ENCODE measurements around the gene BDKRB1. TPM values are rescaled to one million over a fixed set of nuclear protein-coding genes. Genes with fewer than 3 reads are reported as not detected.

Gene BDKRB1
- polyA plus RNA-seq, 3 donors, result not detected

DNA sequence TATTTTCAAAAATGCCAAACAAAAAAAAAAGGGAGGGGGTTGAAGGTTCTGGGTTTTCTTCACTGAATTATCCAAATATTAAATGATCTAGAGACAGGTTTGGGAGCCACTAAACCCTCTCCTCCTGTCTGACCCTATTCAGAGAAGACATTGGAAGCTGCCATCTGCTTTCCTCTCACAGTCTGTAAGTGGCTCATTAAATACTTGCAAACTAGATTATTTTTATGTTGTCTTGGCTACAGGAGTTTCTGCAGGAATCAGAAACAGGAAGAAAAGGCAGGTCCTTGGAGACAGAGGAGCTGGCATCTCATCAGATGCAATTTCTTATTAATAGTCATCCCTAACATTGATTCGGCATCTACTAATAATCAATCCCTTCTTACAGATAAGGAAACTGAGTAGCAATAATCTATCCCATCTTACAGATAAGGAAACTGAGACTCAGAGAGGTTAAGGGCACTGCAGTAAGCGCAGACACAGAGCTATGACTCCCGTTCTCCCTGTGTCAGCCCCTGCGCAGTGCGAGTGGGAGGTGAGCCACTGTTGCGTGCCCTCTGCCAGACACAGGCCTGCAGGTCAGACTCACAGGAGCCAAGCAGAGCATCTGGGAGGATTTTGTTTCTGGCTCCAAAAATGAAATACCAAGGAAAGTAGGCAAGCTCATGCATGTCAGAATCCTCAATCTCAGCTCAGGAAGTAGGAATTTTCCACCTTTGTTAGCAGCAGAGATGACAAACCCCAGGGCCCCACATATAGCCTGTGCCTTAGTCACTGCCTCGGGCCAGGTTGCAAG, 40.4 kb upstream of the BDKRB1 start:
- TF ChIP-seq CTCF (IDR thresholded peaks at IDR 0.05), result no peak
- Histone ChIP-seq H3K9ac (ENCODE audit: insufficient read depth, low read length, poor library complexity, severe bottlenecking) (no peak overlapping the region), H3K9me3 (replicated peaks in 1 of 2; ENCODE audit: control insufficient read depth in 1 of 2, insufficient read depth in 1 of 2, low read length in 2 of 2) (peaks cover 0 to 9% of the 10 kb centered on the region in 2 donors), H3K27ac (ENCODE audit: low read depth in 1 of 2, low read length in 2 of 2) (no peak overlapping the region), H3K79me2 (ENCODE audit: insufficient read depth, low read length) (no peaks in the 10 kb centered on the region), H2AFZ (ENCODE audit: insufficient read depth, low read depth, low read length, poor library complexity, severe bottlenecking) (no peak overlapping the region), H3K27me3 (ENCODE audit: control insufficient read depth in 2 of 2, insufficient read depth in 2 of 2, low read length in 2 of 2) (no peaks in the 10 kb centered on the region), H3K4me1 (ENCODE audit: control insufficient read depth in 1 of 2, insufficient read depth in 2 of 2, low read length in 2 of 2) (no peaks in the 10 kb centered on the region), H4K20me1 (ENCODE audit: insufficient read depth, low read length) (no peaks in the 10 kb centered on the region), H3K4me3 (replicated peaks in 1 of 3; ENCODE audit: low read depth in 2 of 3, low read length in 3 of 3) (no peak overlapping the region), H3K36me3 (replicated peaks in 1 of 2; ENCODE audit: control insufficient read depth in 1 of 2, insufficient read depth in 2 of 2, low read length in 2 of 2) (no peaks in the 10 kb centered on the region), H3K4me2 (replicated peaks; ENCODE audit: extremely low read depth, low read length, poor library complexity, severe bottlenecking) (no peak overlapping the region)
- Mint-ChIP-seq H3K27ac (peak overlapping the region in 1 of 7 donors; percentile 45), H3K4me1 (peaks cover 1% of the 10 kb centered on the region), H3K4me3 (no peak overlapping the region), H3K36me3 (no peaks in the 10 kb centered on the region), H3K27me3 (ENCODE audit: low read depth in 3 of 3) (peaks cover 2 to 6% (median 5%) of the 10 kb centered on the region in 3 donors), H3K9me3 (peaks cover 0 to 22% (median 15%) of the 10 kb centered on the region in 7 donors)
- no peak for DNase-seq
- intact Hi-C loops (cut with micrococcal nuclease), result no loop called here
- 100% methylated on average over 4 of the region's 7 CpGs for WGBS (ENCODE audit: insufficient coverage)

DNA sequence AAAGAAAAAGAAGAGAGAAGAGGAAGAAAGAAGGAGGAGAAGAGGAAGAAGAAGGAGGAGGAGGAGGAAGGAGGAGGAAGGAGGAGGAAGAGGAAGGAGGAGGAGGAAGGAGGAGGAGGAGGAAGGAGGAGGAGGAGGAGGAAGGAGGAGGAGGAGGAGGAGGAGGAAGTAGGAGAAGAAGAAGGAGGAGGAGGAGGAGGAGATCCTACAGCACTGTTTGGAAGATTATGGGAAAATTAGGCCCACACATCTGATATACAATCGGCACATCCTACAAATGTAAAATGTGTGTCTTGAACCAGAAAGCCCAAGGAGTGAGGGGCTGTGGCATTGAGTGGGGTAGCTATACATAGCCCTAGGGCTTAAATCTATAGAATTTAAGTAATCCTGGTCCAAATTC, 39.4 kb upstream of the BDKRB1 start:
- Mint-ChIP-seq H3K4me3 (no peak overlapping the region), H3K27me3 (ENCODE audit: low read depth in 3 of 3) (peaks cover 0 to 9% (median 5%) of the 10 kb centered on the region in 3 donors), H3K9me3 (peaks cover 0 to 17% (median 10%) of the 10 kb centered on the region in 7 donors), H3K27ac (peak overlapping the region in 1 of 7 donors; percentile 37), H3K4me1 (peaks cover 1% of the 10 kb centered on the region), H3K36me3 (no peaks in the 10 kb centered on the region)
- TF ChIP-seq CTCF (IDR thresholded peaks at IDR 0.05), result no peak
- no peaks in the 10 kb centered on the region for H3K36me3 ChIP-seq (replicated peaks in 1 of 2; ENCODE audit: control insufficient read depth in 1 of 2, insufficient read depth in 2 of 2, low read length in 2 of 2)
- H4K20me1 ChIP-seq (ENCODE audit: insufficient read depth, low read length), result no peaks in the 10 kb centered on the region
- H3K4me1 ChIP-seq (ENCODE audit: control insufficient read depth in 1 of 2, insufficient read depth in 2 of 2, low read length in 2 of 2), result no peaks in the 10 kb centered on the region
- H3K79me2 ChIP-seq (ENCODE audit: insufficient read depth, low read length), result no peaks in the 10 kb centered on the region
- H3K27me3 ChIP-seq (ENCODE audit: control insufficient read depth in 2 of 2, insufficient read depth in 2 of 2, low read length in 2 of 2), result no peaks in the 10 kb centered on the region
- intact Hi-C loops (cut with micrococcal nuclease), result no loop called here
- H3K4me2 ChIP-seq (replicated peaks; ENCODE audit: extremely low read depth, low read length, poor library complexity, severe bottlenecking), result no peak overlapping the region
- no peak overlapping the region for H3K9ac ChIP-seq (ENCODE audit: insufficient read depth, low read length, poor library complexity, severe bottlenecking)
- no peak for DNase-seq
- whole genome bisulfite sequencing (ENCODE audit: insufficient coverage), result no CpG with 5 or more reads among the region's 1 CpG
- no peak overlapping the region for H3K27ac ChIP-seq (ENCODE audit: low read depth in 1 of 2, low read length in 2 of 2)
- H3K9me3 ChIP-seq (replicated peaks in 1 of 2; ENCODE audit: control insufficient read depth in 1 of 2, insufficient read depth in 1 of 2, low read length in 2 of 2), result peaks cover 0 to 7% of the 10 kb centered on the region in 2 donors
- no peak overlapping the region for H3K4me3 ChIP-seq (replicated peaks in 1 of 3; ENCODE audit: low read depth in 2 of 3, low read length in 3 of 3)
- no peak overlapping the region for H2AFZ ChIP-seq (ENCODE audit: insufficient read depth, low read depth, low read length, poor library complexity, severe bottlenecking)
